IMR-90 (cell line): ENCODE data around the gene KIF16B. TPM values are rescaled to one million over a fixed set of nuclear protein-coding genes. Genes with fewer than 3 reads are reported as not detected.

Source experiments
- ATAC-seq: fragments of 200-7000 bp; cut with Tn5 transposase; 2 replicates; pipeline ENCODE4 v1.9.1; 2020; ENCODE audit warnings: low read depth, mild to moderate bottlenecking, moderate library complexity
- BruUV-seq: library from RNA; stranded (reverse); fragments of 400-500 nt; replicated peaks from 2 replicates; lab custom pipeline; 2021; lab: Mats Ljungman, UMichigan
- CTCF ChIA-PET: fragments of 300-600 bp; formaldehyde crosslinking; extraction: SDS; loops from one replicate; lab custom pipeline; 2021; ENCODE audit warnings: antibody characterized with exemption; lab: Yijun Ruan, JAX
- POLR2A ChIA-PET: fragments of 300-600 bp; sonication (Branson Sonifier 250); formaldehyde crosslinking; loops from one replicate; lab custom pipeline; 2022; ENCODE audit warnings: antibody characterized with exemption; ENCODE audit not compliant: unreplicated experiment; lab: Charles Lee
- DNase-seq: peaks from one replicate; pipeline ENCODE4 v3.0.0; 2013
- H2AFZ ChIP-seq: replicated peaks from 2 replicates; pipeline ENCODE3; 2013; ENCODE audit warnings: low read length, mild to moderate bottlenecking; ENCODE audit not compliant: poor library complexity
- H2AK5ac ChIP-seq: 2 replicates; pipeline ENCODE4 v1.6.1; 2013; ENCODE audit warnings: low read depth, low read length, inconsistent platforms
- H2AK9ac ChIP-seq: replicated peaks from 2 replicates; pipeline ENCODE3; 2013; ENCODE audit warnings: mild to moderate bottlenecking, low read depth, low read length, moderate library complexity; ENCODE audit not compliant: poor library complexity
- H2BK120ac ChIP-seq: 2 replicates; pipeline ENCODE4 v1.6.1; 2013; ENCODE audit warnings: low read depth, low read length, inconsistent platforms
- H2BK15ac ChIP-seq: 3 replicates; pipeline ENCODE4 v1.6.1; 2013; ENCODE audit warnings: low read depth, low read length, inconsistent platforms
- H2BK20ac ChIP-seq: 2 replicates; pipeline ENCODE4 v1.6.1; 2013; ENCODE audit warnings: low read depth, mild to moderate bottlenecking, inconsistent platforms, low read length, moderate library complexity
- H2BK5ac ChIP-seq: 2 replicates; pipeline ENCODE4 v1.6.1; 2013; ENCODE audit warnings: mild to moderate bottlenecking, low read depth, low read length, inconsistent platforms; ENCODE audit not compliant: poor library complexity, severe bottlenecking
- H3K14ac ChIP-seq: replicated peaks from 2 replicates; pipeline ENCODE4 v1.6.1; 2013; ENCODE audit warnings: low read depth, low read length, inconsistent platforms
- H3K18ac ChIP-seq: 2 replicates; pipeline ENCODE4 v1.6.1; 2013; ENCODE audit warnings: low read depth, low read length, control low read depth
- H3K23ac ChIP-seq: 2 replicates; pipeline ENCODE4 v1.6.1; 2013; ENCODE audit warnings: low read depth, low read length, inconsistent platforms
- H3K27ac ChIP-seq: 2 replicates; pipeline ENCODE4 v1.5.1; 2013; ENCODE audit warnings: mild to moderate bottlenecking, control low read depth, low read length; ENCODE audit not compliant: insufficient read depth
- H3K27me3 ChIP-seq: 2 replicates; pipeline ENCODE4 v1.6.1; 2013; ENCODE audit warnings: low read length; ENCODE audit not compliant: control insufficient read depth, insufficient read depth
- H3K36me3 ChIP-seq: 2 replicates; pipeline ENCODE4 v1.6.1; 2013; ENCODE audit warnings: low read length, mixed read lengths; ENCODE audit not compliant: control insufficient read depth, insufficient read depth
- H3K4ac ChIP-seq: 2 replicates; pipeline ENCODE4 v1.6.1; 2013; ENCODE audit warnings: low read depth, low read length, inconsistent platforms
- H3K4me1 ChIP-seq: 2 replicates; pipeline ENCODE4 v1.6.1; 2013; ENCODE audit warnings: low read length, mixed read lengths; ENCODE audit not compliant: control insufficient read depth, insufficient read depth
- H3K4me2 ChIP-seq: 2 replicates; pipeline ENCODE4 v1.6.1; 2013; ENCODE audit warnings: low read depth, mild to moderate bottlenecking, control low read depth, low read length, moderate library complexity
- H3K4me3 ChIP-seq: 2 replicates; pipeline ENCODE4 v1.5.1; 2013; ENCODE audit warnings: low read depth, mild to moderate bottlenecking, control low read depth, low read length, moderate library complexity; ENCODE audit not compliant: insufficient read depth
- H3K56ac ChIP-seq: 2 replicates; pipeline ENCODE4 v1.6.1; 2013; ENCODE audit warnings: low read length, inconsistent platforms; ENCODE audit not compliant: insufficient read depth; ENCODE audit errors: extremely low read depth
- H3K79me1 ChIP-seq, 2 experiments: 2 replicates each; pipeline ENCODE4 v1.6.1; 2013; ENCODE audit warnings: low read length in 2 of 2, inconsistent platforms in 1 of 2, low read depth in 1 of 2
- H3K9ac ChIP-seq: 2 replicates; pipeline ENCODE4 v1.6.1; 2013; ENCODE audit warnings: low read depth, low read length, control low read depth
- H3K9me1 ChIP-seq: 2 replicates; pipeline ENCODE4 v1.6.1; 2013; ENCODE audit warnings: low read length, inconsistent platforms; ENCODE audit not compliant: insufficient read depth
- H3K9me3 ChIP-seq: 2 replicates; pipeline ENCODE4 v1.6.1; 2013; ENCODE audit warnings: low read length; ENCODE audit not compliant: control insufficient read depth, insufficient read depth
- H4K20me1 ChIP-seq: 2 replicates; pipeline ENCODE4 v1.6.1; 2013; ENCODE audit warnings: low read length, inconsistent platforms; ENCODE audit not compliant: insufficient read depth
- H4K5ac ChIP-seq: 2 replicates; pipeline ENCODE4 v1.6.1; 2013; ENCODE audit warnings: mild to moderate bottlenecking, low read depth, low read length, control low read depth
- H4K8ac ChIP-seq, 2 experiments: 2 replicates each; pipeline ENCODE4 v1.6.1; 2013; ENCODE audit warnings: low read depth in 2 of 2, low read length in 2 of 2, control low read depth in 1 of 2, inconsistent platforms in 1 of 2
- H4K91ac ChIP-seq: 2 replicates; pipeline ENCODE4 v1.6.1; 2013; ENCODE audit warnings: low read depth, low read length, inconsistent platforms; ENCODE audit not compliant: insufficient read depth
- BHLHE40 ChIP-seq: fragments of 150-350 bp; IDR thresholded peaks from 2 replicates; pipeline ENCODE4 v1.6.1; 2016; ENCODE audit warnings: mild to moderate bottlenecking, low read depth, low read length
- CHD1 ChIP-seq: IDR thresholded peaks from 2 replicates; pipeline ENCODE4 v1.6.1; 2012; ENCODE audit warnings: low read depth, low read length, improper control_type of control experiment
- WGBS, 2 experiments: methylation state at CpG; one replicate each; pipeline versions ENCODE4 v1.1.5 to v1.1.7; 2013; ENCODE audit warnings: missing lambda C conversion rate in 2 of 2; ENCODE audit not compliant: insufficient read length in 1 of 2; ENCODE audit errors: extremely low coverage in 2 of 2; 5-methylcytosine and 5-hydroxymethylcytosine counted together
- dilution Hi-C: fragments of 300-500 bp; cut with HindIII; formaldehyde crosslinking; loops from one replicate; pipeline ENCODE4 v1.14.3; 2018; ENCODE audit warnings: low sequenced_read_pairs; ENCODE audit not compliant: unreplicated experiment
- in situ Hi-C: fragments of 300-500 bp; cut with MboI; formaldehyde crosslinking; loops from 3 replicates; pipeline ENCODE4 v1.14.3; 2019; ENCODE audit warnings: low sequenced_read_pairs, inconsistent platforms, mixed read lengths
- intact Hi-C: fragments of 100-400 bp; cut with micrococcal nuclease; formaldehyde crosslinking; loops from 2 replicates; pipeline ENCODE4 v1.10.0; 2022
- polyA plus RNA-seq, 3 experiments: library from polyadenylated mRNA; depleted of rRNA; stranded (reverse); fragments of >200 nt; gene quantifications; 2 replicates each; pipeline ENCODE4 v1.2.3, GENCODE V29; 2012; ENCODE audit warnings: low replicate concordance in 1 of 3
- total RNA-seq: library from RNA; depleted of rRNA; stranded (reverse); fragments of >200 nt; gene quantifications from 2 replicates; pipeline ENCODE4 v1.2.3, GENCODE V29; 2012

Gene KIF16B
- total and polyA plus RNA-seq, 2 of the 4 experiments (the other 2 are of a cell fraction) = 4.7 to 10.0 TPM

DNA sequence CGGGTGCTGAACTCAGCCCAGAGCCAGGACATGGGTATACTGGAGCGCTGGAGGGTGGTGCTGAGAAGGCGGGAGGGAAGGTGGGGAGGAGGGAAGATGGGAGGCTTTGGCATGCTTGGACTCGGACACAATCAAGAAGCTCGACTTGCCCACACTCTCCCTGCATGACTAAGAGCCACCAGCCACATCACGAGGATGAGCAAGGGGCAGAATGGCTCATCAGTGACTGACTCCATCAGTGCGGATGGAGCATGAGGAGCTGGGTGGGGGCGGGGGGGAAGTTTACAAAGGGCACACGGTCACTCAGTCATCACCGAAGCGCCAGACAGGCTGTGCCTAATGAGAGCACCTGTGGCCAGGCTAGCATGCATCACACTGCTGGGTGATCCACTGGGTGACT lies 222.8 kb downstream of the KIF16B start:
- Histone ChIP-seq H3K4me1 (no peaks in the 10 kb centered on the region), H2BK15ac (no peak overlapping the region), H3K79me1 (no peaks in the 10 kb centered on the region), H3K14ac (no peak overlapping the region), H3K4me3 (no peak overlapping the region), H2AK9ac (no peak overlapping the region), H3K27ac (no peak overlapping the region), H4K91ac (no peak overlapping the region), H3K18ac (no peak overlapping the region), H2AK5ac (no peak overlapping the region), H3K56ac (no peak overlapping the region), H4K20me1 (no peaks in the 10 kb centered on the region), H4K8ac (no peak overlapping the region), H3K27me3 (no peaks in the 10 kb centered on the region), H3K9ac (no peak overlapping the region), H4K5ac (no peak overlapping the region), H3K4me2 (no peak overlapping the region), H2BK120ac (no peak overlapping the region), H3K9me3 (no peaks in the 10 kb centered on the region), H3K4ac (no peak overlapping the region), H3K36me3 (no peaks in the 10 kb centered on the region), H2BK20ac (no peak overlapping the region), H3K23ac (no peak overlapping the region), H2BK5ac (no peak overlapping the region), H2AFZ (no peak overlapping the region), H3K9me1 (no peaks in the 10 kb centered on the region)
- in situ Hi-C loops = no loop called here
- ChIA-PET POLR2A (no interaction called here), CTCF (no interaction called here)
- peak; percentile 17; the same call in 1 of the 2 replicates for ATAC-seq
- peak; percentile 50 for DNase-seq
- dilution Hi-C loops = no loop called here
- BruUV-seq = no TSS peak
- intact Hi-C loops = no loop called here
- TF ChIP-seq CHD1 = no peak
- TF ChIP-seq BHLHE40 = peak; percentile 27; the same call in 1 of the 2 replicates
- WGBS, 2 experiments = 85% methylated on average over 6 of the region's 11 CpGs; no CpG with 5 or more reads in 1 of the 2 experiments
